T-helper 17 cell (primary cell): ENCODE results near the gene CNPY4. TPM values are rescaled to one million over a fixed set of nuclear protein-coding genes. Genes with fewer than 3 reads are reported as not detected.

Experiments used
- total RNA-seq, 4 donors: library from RNA in 2 of 4; stranded (reverse) in 2 of 4; gene quantifications; one replicate each; pipeline ENCODE4 v1.2.3 and lab custom pipeline; 2022 to 2026

The CNPY4 gene
- total RNA-seq, 2 donors from 2014 or later: 22.5 to 22.6 TPM

Other genes with a start within 250 kb of the CNPY4 start
- gene OR2AE1, start 242.6 kb upstream of the CNPY4 start, total RNA-seq: not detected
- gene TRIM4, start 200.1 kb upstream of the CNPY4 start, total RNA-seq: 10 to 100 TPM; 25.3 to 27.2 TPM
- under 1 TPM in 1 of 2 donors, not detected in 1; 0.25 TPM for gene GJC3, start 190.0 kb upstream of the CNPY4 start, total RNA-seq
- gene AZGP1, start 143.6 kb upstream of the CNPY4 start, total RNA-seq: not detected
- 10 to 100 TPM; 51.1 to 58.6 TPM for gene ZKSCAN1, start 104.0 kb upstream of the CNPY4 start, total RNA-seq
- gene ZSCAN21, start 69.9 kb upstream of the CNPY4 start, total RNA-seq: 1 to 10 TPM; 4.2 to 5.2 TPM
- 10 to 100 TPM; 42.3 to 45.2 TPM for gene ZNF3, start 37.9 kb upstream of the CNPY4 start, total RNA-seq
- 10 to 100 TPM; 62.5 to 64.7 TPM for gene COPS6, start 30.7 kb upstream of the CNPY4 start, total RNA-seq
- 100 to 1,000 TPM; 111 to 119 TPM for gene MCM7, start 18.2 kb upstream of the CNPY4 start, total RNA-seq
- 1 to 10 TPM; 8.6 to 9.3 TPM for gene AP4M1, start 18.0 kb upstream of the CNPY4 start, total RNA-seq
- gene TAF6, start 276 bp upstream of the CNPY4 start, total RNA-seq: 10 to 100 TPM; 40.7 to 45.3 TPM
- gene MBLAC1, start 7.3 kb downstream of the CNPY4 start, total RNA-seq: 1 to 10 TPM; 4.0 to 4.2 TPM
- gene LAMTOR4, start 29.3 kb downstream of the CNPY4 start, total RNA-seq: 100 to 1,000 TPM; 124 to 135 TPM
- 10 to 100 TPM; 45.8 to 46.9 TPM for gene TRAPPC14, start 39.1 kb downstream of the CNPY4 start, total RNA-seq
- gene GAL3ST4, start 49.0 kb downstream of the CNPY4 start, total RNA-seq: 1 to 10 TPM; 5.0 to 6.5 TPM
- 1 to 10 TPM; 5.0 to 8.5 TPM for gene GPC2, start 57.7 kb downstream of the CNPY4 start, total RNA-seq
- gene STAG3, start 58.3 kb downstream of the CNPY4 start, total RNA-seq: 1 to 10 TPM; 4.0 to 4.8 TPM
- 10 to 100 TPM; 30.1 to 30.5 TPM for gene PVRIG, start 100.3 kb downstream of the CNPY4 start, total RNA-seq
- gene SPDYE3, start 188.1 kb downstream of the CNPY4 start, total RNA-seq: not detected
- 10 to 100 TPM; 71.6 to 97.2 TPM for gene PILRB, start 238.5 kb downstream of the CNPY4 start, total RNA-seq